ENCODE data around the gene PRDM2. TPM values are rescaled to one million over a fixed set of nuclear protein-coding genes. Genes with fewer than 3 reads are reported as not detected.

Gene PRDM2
- 10 to 100 TPM; 54.7 to 75.7 (median 63.4) TPM for total RNA-seq
- polyA plus RNA-seq: 10 to 100 TPM; 12.0 to 17.5 (median 15.5) TPM
- long read RNA-seq, donor 1, partial matches to known transcripts: 6 of 7 reads
- long read RNA-seq, donor 1, other reads (novel, unspliced or antisense): 0 of 7 reads
- long read RNA-seq, donor 2, partial matches to known transcripts: 0 of 1 reads
- long read RNA-seq, donor 2, other reads (novel, unspliced or antisense): 0 of 1 reads

- peak within 1 kb of the TSS; percentile 89 to 99 (median 96) for H3K27ac ChIP-seq
- peaks cover 0 to 30% (median 0%) of the 10 kb centered on the region in 7 donors for H3K27me3 ChIP-seq (replicated peaks in 1 of 7)
- peaks cover 9 to 57% (median 35%) of the 10 kb centered on the region in 6 donors for H3K4me1 ChIP-seq
- DNase-seq: peak; percentile 93
- H3K4me3 ChIP-seq: peak within 1 kb of the TSS; percentile 50 to 89 (median 64)
- H3K36me3 ChIP-seq: no peaks in the 10 kb centered on the region
- 1 to 2% (median 1%) methylated on average over 28 to 87 of the region's 87 CpGs for WGBS, 5 donors
- intact Hi-C loops (cut with DNase I; ENCODE audit: low total_unique reads): no loop called here
- peaks cover 0 to 10% (median 6%) of the 10 kb centered on the region in 8 donors for H3K9me3 ChIP-seq
- TF ChIP-seq CTCF (IDR thresholded peaks at IDR 0.05 in 8 of 11, conservative IDR thresholded peaks at IDR 0.05 in 3 of 11) (no peak), POLR2A (IDR thresholded peaks at IDR 0.05) (peak in 1 of 3 donors; percentile 34), POLR2AphosphoS5 (IDR thresholded peaks at IDR 0.05) (peak in 2 of 3 donors; percentile 35 to 40)
Observed at GRCh38 chr1:13699936-13700520, at the start of gene PRDM2. Gene PRDM2, plus strand, starts transcription at chr1:13700188. Its CDS starts 15,418 bp downstream, at chr1:13715606.

GRCh38 chr1:13651279-13651678, 48.7 kb upstream of the PRDM2 start:
- intact Hi-C loops (cut with DNase I; ENCODE audit: low total_unique reads): no loop called here
- no peaks in the 10 kb centered on the region for H3K4me1 ChIP-seq
- TF ChIP-seq POLR2A (IDR thresholded peaks at IDR 0.05) (no peak), CTCF (IDR thresholded peaks at IDR 0.05 in 8 of 11, conservative IDR thresholded peaks at IDR 0.05 in 3 of 11) (no peak), POLR2AphosphoS5 (IDR thresholded peaks at IDR 0.05) (no peak)
- H3K27ac ChIP-seq: no peak overlapping the region
- H3K4me3 ChIP-seq: no peak overlapping the region
- H3K36me3 ChIP-seq: no peaks in the 10 kb centered on the region
- 63 to 83% (median 72%) methylated on average over 3 of the region's 3 CpGs for WGBS, 5 donors
- H3K9me3 ChIP-seq: peaks cover 0 to 7% (median 0%) of the 10 kb centered on the region in 8 donors
- peaks cover 0 to 33% (median 0%) of the 10 kb centered on the region in 7 donors for H3K27me3 ChIP-seq (replicated peaks in 1 of 7)
- DNase-seq: no peak

- peaks cover 0 to 33% (median 0%) of the 10 kb centered on the region in 7 donors for H3K27me3 ChIP-seq (replicated peaks in 1 of 7)
- no peak for TF ChIP-seq POLR2AphosphoS5 (IDR thresholded peaks at IDR 0.05)
- no peak for TF ChIP-seq POLR2A (IDR thresholded peaks at IDR 0.05)
- TF ChIP-seq CTCF (IDR thresholded peaks at IDR 0.05 in 8 of 11, conservative IDR thresholded peaks at IDR 0.05 in 3 of 11): no peak
- DNase-seq: no peak
- H3K4me1 ChIP-seq: no peaks in the 10 kb centered on the region
- H3K27ac ChIP-seq: no peak overlapping the region
- 84 to 100% (median 91%) methylated on average over 1 of the region's 1 CpG for WGBS, 5 donors
- H3K9me3 ChIP-seq: peaks cover 0 to 7% (median 0%) of the 10 kb centered on the region in 8 donors
- no peak overlapping the region for H3K4me3 ChIP-seq
- no peaks in the 10 kb centered on the region for H3K36me3 ChIP-seq
- intact Hi-C loops (cut with DNase I; ENCODE audit: low total_unique reads): no loop called here
Observed at GRCh38 chr1:13652238-13652637, 47.8 kb upstream of the PRDM2 start.

GRCh38 chr1:13661539-13661938, 38.4 kb upstream of the PRDM2 start:
- Histone ChIP-seq H3K9me3 (peaks cover 0 to 11% (median 3%) of the 10 kb centered on the region in 8 donors), H3K4me3 (no peak overlapping the region), H3K27me3 (replicated peaks in 1 of 7) (peaks cover 0 to 28% (median 0%) of the 10 kb centered on the region in 7 donors), H3K4me1 (peaks cover 0 to 32% (median 12%) of the 10 kb centered on the region in 6 donors), H3K27ac (no peak overlapping the region), H3K36me3 (no peaks in the 10 kb centered on the region)
- 84 to 93% (median 89%) methylated on average over 5 of the region's 5 CpGs for WGBS, 5 donors
- intact Hi-C loops (cut with DNase I; ENCODE audit: low total_unique reads): loop anchor here (5.0 kb wide), 1 partner anchor 151 kb away; no protein-coding TSS in a partner anchor
- TF ChIP-seq CTCF (IDR thresholded peaks at IDR 0.05 in 8 of 11, conservative IDR thresholded peaks at IDR 0.05 in 3 of 11) (no peak), POLR2AphosphoS5 (IDR thresholded peaks at IDR 0.05) (no peak), POLR2A (IDR thresholded peaks at IDR 0.05) (no peak)
- DNase-seq: no peak

Data from spleen (tissue), 13 donors.